ENCODE measurements around the gene UTS2.
A peak's percentile ranks its signal among the peaks of the same experiment; 100 is the strongest.

Gene UTS2

GRCh38 chr1:7813677-7814373 is 39.0 kb downstream of the UTS2 start:
- Histone ChIP-seq H3K4me3 (ENCODE audit: low read depth, low read length) (no peak overlapping the region), H3K27me3 (no peaks in the 10 kb centered on the region), H3K36me3 (no peaks in the 10 kb centered on the region), H3K9me3 (no peaks in the 10 kb centered on the region), H3K4me1 (no peaks in the 10 kb centered on the region)
- DNase-seq: no peak
- no peak for TF ChIP-seq CTCF (IDR thresholded peaks at IDR 0.05; ENCODE audit: low read depth, low read length)

GRCh38 chr1:7811476-7811875 is 41.4 kb downstream of the UTS2 start:
- Histone ChIP-seq H3K9me3 (no peaks in the 10 kb centered on the region), H3K4me3 (ENCODE audit: low read depth, low read length) (no peak overlapping the region), H3K4me1 (no peaks in the 10 kb centered on the region), H3K27me3 (no peaks in the 10 kb centered on the region), H3K36me3 (no peaks in the 10 kb centered on the region)
- TF ChIP-seq CTCF (IDR thresholded peaks at IDR 0.05; ENCODE audit: low read depth, low read length): no peak
- DNase-seq: no peak

GRCh38 chr1:7810395-7810794 is 42.5 kb downstream of the UTS2 start:
- no peaks in the 10 kb centered on the region for H3K36me3 ChIP-seq
- H3K9me3 ChIP-seq: no peaks in the 10 kb centered on the region
- TF ChIP-seq CTCF (IDR thresholded peaks at IDR 0.05; ENCODE audit: low read depth, low read length): no peak
- no peaks in the 10 kb centered on the region for H3K4me1 ChIP-seq
- H3K27me3 ChIP-seq: no peaks in the 10 kb centered on the region
- no peak for DNase-seq
- H3K4me3 ChIP-seq (ENCODE audit: low read depth, low read length): no peak overlapping the region

- Histone ChIP-seq H3K27me3 (no peaks in the 10 kb centered on the region), H3K36me3 (no peaks in the 10 kb centered on the region), H3K4me3 (ENCODE audit: low read depth, low read length) (no peak overlapping the region), H3K4me1 (no peaks in the 10 kb centered on the region), H3K9me3 (no peaks in the 10 kb centered on the region)
- DNase-seq: no peak
- no peak for TF ChIP-seq CTCF (IDR thresholded peaks at IDR 0.05; ENCODE audit: low read depth, low read length)
These were observed 43.1 kb downstream of the UTS2 start for GRCh38 chr1:7809742-7810141.

GRCh38 chr1:7808253-7808844 is 44.5 kb downstream of the UTS2 start:
- no peaks in the 10 kb centered on the region for H3K9me3 ChIP-seq
- H3K27me3 ChIP-seq: no peaks in the 10 kb centered on the region
- H3K4me1 ChIP-seq: no peaks in the 10 kb centered on the region
- peak; percentile 42 for TF ChIP-seq CTCF (IDR thresholded peaks at IDR 0.05; ENCODE audit: low read depth, low read length)
- H3K4me3 ChIP-seq (ENCODE audit: low read depth, low read length): no peak overlapping the region
- H3K36me3 ChIP-seq: no peaks in the 10 kb centered on the region
- DNase-seq: no peak

- H3K36me3 ChIP-seq: no peaks in the 10 kb centered on the region
- H3K4me1 ChIP-seq: no peaks in the 10 kb centered on the region
- no peaks in the 10 kb centered on the region for H3K9me3 ChIP-seq
- DNase-seq: no peak
- no peaks in the 10 kb centered on the region for H3K27me3 ChIP-seq
- TF ChIP-seq CTCF (IDR thresholded peaks at IDR 0.05; ENCODE audit: low read depth, low read length): no peak
- H3K4me3 ChIP-seq (ENCODE audit: low read depth, low read length): no peak overlapping the region
These were observed 47.4 kb downstream of the UTS2 start for GRCh38 chr1:7805460-7805859.
